GM21786 (cell line): ENCODE results near the gene CD59.
"Not testable (repeated sequence)": the region's sequence is repeated elsewhere in the genome, so short reads cannot be mapped to it uniquely, and the experiment has no call there.

Experiments used
- ATAC-seq: cut with Tn5 transposase; IDR thresholded peaks from one replicate; pipeline ENCODE4 v1.9.1; 2021; ENCODE audit not compliant: unreplicated experiment

CD59 gene

GRCh38 chr11:33669598-33670249 is 66.5 kb downstream of the CD59 start:
- no peak for ATAC-seq

GRCh38 chr11:33668951-33669596 is 67.1 kb downstream of the CD59 start:
- ATAC-seq: no peak

- no peak for ATAC-seq
These were observed 67.8 kb downstream of the CD59 start for GRCh38 chr11:33668468-33668825.

- no peak for ATAC-seq
These were observed 68.3 kb downstream of the CD59 start for GRCh38 chr11:33667819-33668467.

- ATAC-seq: no peak
These were observed 70.7 kb downstream of the CD59 start for GRCh38 chr11:33665350-33666106.

- no peak for ATAC-seq
These were observed 71.4 kb downstream of the CD59 start for GRCh38 chr11:33664827-33665226.

- no peak for ATAC-seq
These were observed 72.1 kb downstream of the CD59 start for GRCh38 chr11:33664166-33664565.

- no peak for ATAC-seq
These were observed 73.1 kb downstream of the CD59 start for GRCh38 chr11:33663121-33663520.

- ATAC-seq: not testable (repeated sequence)
These were observed 74.7 kb downstream of the CD59 start for GRCh38 chr11:33661526-33661925.

- ATAC-seq: no peak
These were observed 75.3 kb downstream of the CD59 start for GRCh38 chr11:33660962-33661361.

GRCh38 chr11:33659370-33660139 is 76.7 kb downstream of the CD59 start:
- no peak for ATAC-seq

GRCh38 chr11:33658195-33658900 is 77.9 kb downstream of the CD59 start:
- ATAC-seq: no peak

- ATAC-seq: no peak
These were observed 78.5 kb downstream of the CD59 start for GRCh38 chr11:33657757-33658156.

GRCh38 chr11:33656768-33657167 is 79.5 kb downstream of the CD59 start:
- ATAC-seq: no peak

GRCh38 chr11:33655842-33656600 is 80.2 kb downstream of the CD59 start:
- peak; percentile 56 for ATAC-seq

- no peak for ATAC-seq
These were observed 81.6 kb downstream of the CD59 start for GRCh38 chr11:33654594-33654993.
